ENCODE data around the gene EDNRB. TPM values are rescaled to one million over a fixed set of nuclear protein-coding genes. Genes with fewer than 3 reads are reported as not detected.

EDNRB gene
- total and polyA plus RNA-seq, 10 donors, result 4.3 to 58.4 (median 39.6) TPM

- intact Hi-C loops (cut with DNase I; ENCODE audit: low total_unique reads), result no loop called here
- Histone ChIP-seq H3K9me3 (no peaks in the 10 kb centered on the region), H3K36me3 (no peaks in the 10 kb centered on the region), H3K4me3 (no peak overlapping the region), H3K4me1 (no peaks in the 10 kb centered on the region), H3K27ac (no peak overlapping the region), H3K27me3 (replicated peaks in 1 of 7) (no peaks in the 10 kb centered on the region)
- 86 to 97% (median 89%) methylated on average over 2 of the region's 2 CpGs for whole genome bisulfite sequencing, 5 donors
- TF ChIP-seq POLR2AphosphoS5 (IDR thresholded peaks at IDR 0.05) (no peak), CTCF (IDR thresholded peaks at IDR 0.05 in 8 of 11, conservative IDR thresholded peaks at IDR 0.05 in 3 of 11) (no peak), POLR2A (IDR thresholded peaks at IDR 0.05) (no peak)
- no peak for DNase-seq
Observed at GRCh38 chr13:77883328-77883727, 35.3 kb downstream of the EDNRB start.

GRCh38 chr13:77878190-77878589, 40.4 kb downstream of the EDNRB start:
- no peaks in the 10 kb centered on the region for H3K9me3 ChIP-seq
- H3K4me1 ChIP-seq, result no peaks in the 10 kb centered on the region
- WGBS, 5 donors, result 88 to 95% (median 93%) methylated on average over 1 of the region's 1 CpG
- H3K27me3 ChIP-seq (replicated peaks in 1 of 7), result no peaks in the 10 kb centered on the region
- DNase-seq, result no peak
- TF ChIP-seq POLR2A (IDR thresholded peaks at IDR 0.05), result no peak
- no peak for TF ChIP-seq POLR2AphosphoS5 (IDR thresholded peaks at IDR 0.05)
- TF ChIP-seq CTCF (IDR thresholded peaks at IDR 0.05 in 8 of 11, conservative IDR thresholded peaks at IDR 0.05 in 3 of 11), result no peak
- intact Hi-C loops (cut with DNase I; ENCODE audit: low total_unique reads), result no loop called here
- H3K4me3 ChIP-seq, result no peak overlapping the region
- no peak overlapping the region for H3K27ac ChIP-seq
- no peaks in the 10 kb centered on the region for H3K36me3 ChIP-seq

GRCh38 chr13:77876176-77876575, 42.5 kb downstream of the EDNRB start:
- DNase-seq, result no peak
- intact Hi-C loops (cut with DNase I; ENCODE audit: low total_unique reads), result no loop called here
- WGBS, 5 donors, result 77 to 93% (median 79%) methylated on average over 2 of the region's 2 CpGs

DNA sequence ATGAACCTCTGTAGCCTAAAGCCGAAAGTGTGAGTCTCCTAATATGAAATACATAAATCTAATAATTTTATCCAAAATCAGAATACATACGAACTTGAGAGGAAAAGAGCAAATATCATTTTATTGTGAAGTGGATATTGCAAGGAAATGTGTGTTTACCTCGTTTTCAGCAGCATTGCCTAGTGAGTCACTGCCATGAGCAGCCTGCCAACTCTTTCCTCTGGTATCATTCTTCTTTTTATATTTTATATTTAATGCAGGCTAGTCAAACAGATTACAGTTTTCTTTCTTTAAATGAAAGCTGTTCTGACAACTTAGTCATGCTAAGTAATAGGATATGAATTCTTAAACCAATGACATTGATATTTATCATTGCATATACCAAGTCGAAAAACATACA, 44.2 kb downstream of the EDNRB start:
- TF ChIP-seq POLR2A (IDR thresholded peaks at IDR 0.05) (no peak), CTCF (IDR thresholded peaks at IDR 0.05 in 8 of 11, conservative IDR thresholded peaks at IDR 0.05 in 3 of 11) (no peak), POLR2AphosphoS5 (IDR thresholded peaks at IDR 0.05) (no peak)
- Histone ChIP-seq H3K4me1 (no peaks in the 10 kb centered on the region), H3K36me3 (no peaks in the 10 kb centered on the region), H3K27me3 (replicated peaks in 1 of 7) (no peaks in the 10 kb centered on the region), H3K4me3 (no peak overlapping the region), H3K9me3 (peaks cover 0 to 1% (median 0%) of the 10 kb centered on the region in 8 donors), H3K27ac (no peak overlapping the region)
- WGBS, 5 donors, result 73 to 90% (median 84%) methylated on average over 4 of the region's 4 CpGs
- DNase-seq, result no peak
- intact Hi-C loops (cut with DNase I; ENCODE audit: low total_unique reads), result no loop called here

More at GRCh38 chr13:77876176-77876575, 42.5 kb downstream of the EDNRB start:
- TF ChIP-seq POLR2AphosphoS5 (IDR thresholded peaks at IDR 0.05) (no peak), CTCF (IDR thresholded peaks at IDR 0.05 in 8 of 11, conservative IDR thresholded peaks at IDR 0.05 in 3 of 11) (no peak), POLR2A (IDR thresholded peaks at IDR 0.05) (no peak)
- Histone ChIP-seq H3K27me3 (replicated peaks in 1 of 7) (no peaks in the 10 kb centered on the region), H3K4me3 (no peak overlapping the region), H3K9me3 (no peaks in the 10 kb centered on the region), H3K36me3 (no peaks in the 10 kb centered on the region), H3K27ac (no peak overlapping the region), H3K4me1 (no peaks in the 10 kb centered on the region)

Measured in spleen (tissue), 11 donors.